Mesendoderm (in vitro differentiated cells): ENCODE results near the gene VSX1.

Experiments
- DNase-seq: peaks from one replicate; pipeline ENCODE4 v3.0.0; 2013
- H2AK5ac ChIP-seq: 2 replicates; pipeline ENCODE4 v1.6.1; 2013; ENCODE audit warnings: low read length, inconsistent platforms
- H2BK120ac ChIP-seq: 2 replicates; pipeline ENCODE4 v1.6.1; 2013; ENCODE audit warnings: low read depth, mild to moderate bottlenecking, low read length, moderate library complexity, mixed read lengths
- H2BK15ac ChIP-seq: replicated peaks from 2 replicates; pipeline ENCODE4 v1.6.1; 2013; ENCODE audit warnings: low read depth, mild to moderate bottlenecking, moderate library complexity
- H2BK5ac ChIP-seq: 2 replicates; pipeline ENCODE4 v1.6.1; 2013; ENCODE audit warnings: low read length, inconsistent platforms
- H3K18ac ChIP-seq: 2 replicates; pipeline ENCODE4 v1.6.1; 2013; ENCODE audit warnings: mild to moderate bottlenecking, low read length, mixed read lengths
- H3K23ac ChIP-seq: one replicate; pipeline ENCODE4 v1.6.1; 2013; ENCODE audit warnings: low read length
- H3K27ac ChIP-seq: 2 replicates; pipeline ENCODE4 v1.5.1; 2013; ENCODE audit warnings: low read depth, mild to moderate bottlenecking, inconsistent platforms, low read length, moderate library complexity
- H3K27me3 ChIP-seq: 2 replicates; pipeline ENCODE4 v1.6.1; 2013; ENCODE audit warnings: low read length, control low read depth, mild to moderate bottlenecking, inconsistent platforms; ENCODE audit not compliant: insufficient read depth, poor library complexity
- H3K36me3 ChIP-seq: 2 replicates; pipeline ENCODE4 v1.6.1; 2013; ENCODE audit warnings: low read length, inconsistent platforms; ENCODE audit not compliant: control insufficient read depth, insufficient read depth
- H3K4ac ChIP-seq: one replicate; pipeline ENCODE4 v1.6.1; 2013; ENCODE audit warnings: low read depth, mild to moderate bottlenecking, low read length, moderate library complexity
- H3K4me1 ChIP-seq: 2 replicates; pipeline ENCODE4 v1.6.1; 2013; ENCODE audit warnings: low read depth, low read length, inconsistent platforms; ENCODE audit not compliant: control insufficient read depth
- H3K4me2 ChIP-seq: 2 replicates; pipeline ENCODE4 v1.6.1; 2013; ENCODE audit warnings: low read length
- H3K4me3 ChIP-seq: 2 replicates; pipeline ENCODE4 v1.5.1; 2013; ENCODE audit warnings: mild to moderate bottlenecking, low read length
- H3K56ac ChIP-seq: one replicate; pipeline ENCODE4 v1.6.1; 2013; ENCODE audit warnings: low read length
- H3K79me1 ChIP-seq: 2 replicates; pipeline ENCODE4 v1.6.1; 2013; ENCODE audit warnings: low read length, inconsistent platforms
- H3K79me2 ChIP-seq: 2 replicates; pipeline ENCODE4 v1.6.1; 2013; ENCODE audit warnings: mild to moderate bottlenecking, low read length; ENCODE audit not compliant: control insufficient read depth, insufficient read depth
- H3K9ac ChIP-seq: 2 replicates; pipeline ENCODE4 v1.6.1; 2013; ENCODE audit warnings: low read length, inconsistent platforms
- H4K5ac ChIP-seq: one replicate; pipeline ENCODE4 v1.6.1; 2013; ENCODE audit warnings: low read length
- H4K8ac ChIP-seq: one replicate; pipeline ENCODE4 v1.6.1; 2013; ENCODE audit warnings: low read depth, mild to moderate bottlenecking, control low read depth, low read length, moderate library complexity
- WGBS: extraction: QIAGEN DNeasy Blood & Tissue Kit; methylation state at CpG from one replicate; pipeline ENCODE4 v1.1.7; 2013; ENCODE audit warnings: low lambda C conversion rate, missing lambda C conversion rate; ENCODE audit not compliant: insufficient coverage; ENCODE audit errors: extremely low coverage; 5-methylcytosine and 5-hydroxymethylcytosine counted together

Gene VSX1

GRCh38 chr20:25044261-25044560 is 37.7 kb downstream of the VSX1 start:
- no peak overlapping the region for H3K4ac ChIP-seq
- no CpG with 5 or more reads among the region's 5 CpGs for WGBS
- H2BK5ac ChIP-seq, result no peak overlapping the region
- no peak overlapping the region for H3K18ac ChIP-seq
- no peaks in the 10 kb centered on the region for H3K79me1 ChIP-seq
- H3K4me1 ChIP-seq, result no peaks in the 10 kb centered on the region
- H3K36me3 ChIP-seq, result no peaks in the 10 kb centered on the region
- no peak overlapping the region for H3K27ac ChIP-seq
- no peak overlapping the region for H2BK120ac ChIP-seq
- no peaks in the 10 kb centered on the region for H3K27me3 ChIP-seq
- no peak overlapping the region for H4K5ac ChIP-seq
- H3K56ac ChIP-seq, result no peak overlapping the region
- no peak overlapping the region for H3K4me3 ChIP-seq
- no peak for DNase-seq
- H3K23ac ChIP-seq, result no peak overlapping the region
- no peak overlapping the region for H2AK5ac ChIP-seq
- H3K4me2 ChIP-seq, result no peak overlapping the region
- no peaks in the 10 kb centered on the region for H3K79me2 ChIP-seq
- no peak overlapping the region for H3K9ac ChIP-seq
- no peak overlapping the region for H4K8ac ChIP-seq
- no peak overlapping the region for H2BK15ac ChIP-seq

GRCh38 chr20:25043499-25044260 is 38.3 kb downstream of the VSX1 start:
- H3K4me1 ChIP-seq, result no peaks in the 10 kb centered on the region
- H3K4ac ChIP-seq, result no peak overlapping the region
- DNase-seq, result no peak
- H3K27ac ChIP-seq, result no peak overlapping the region
- H3K56ac ChIP-seq, result no peak overlapping the region
- no peak overlapping the region for H3K9ac ChIP-seq
- H3K79me1 ChIP-seq, result no peaks in the 10 kb centered on the region
- H3K18ac ChIP-seq, result no peak overlapping the region
- no peak overlapping the region for H2BK120ac ChIP-seq
- H2BK15ac ChIP-seq, result no peak overlapping the region
- H2BK5ac ChIP-seq, result no peak overlapping the region
- H3K79me2 ChIP-seq, result no peaks in the 10 kb centered on the region
- H3K4me3 ChIP-seq, result no peak overlapping the region
- no peaks in the 10 kb centered on the region for H3K36me3 ChIP-seq
- no CpG with 5 or more reads among the region's 9 CpGs for WGBS
- H4K5ac ChIP-seq, result no peak overlapping the region
- no peaks in the 10 kb centered on the region for H3K27me3 ChIP-seq
- no peak overlapping the region for H3K4me2 ChIP-seq
- no peak overlapping the region for H4K8ac ChIP-seq
- no peak overlapping the region for H3K23ac ChIP-seq
- no peak overlapping the region for H2AK5ac ChIP-seq

- no peak overlapping the region for H4K8ac ChIP-seq
- no peak overlapping the region for H3K4me3 ChIP-seq
- no peaks in the 10 kb centered on the region for H3K79me1 ChIP-seq
- no peak overlapping the region for H2BK15ac ChIP-seq
- H3K27ac ChIP-seq, result no peak overlapping the region
- DNase-seq, result no peak
- H2BK5ac ChIP-seq, result no peak overlapping the region
- no peak overlapping the region for H3K23ac ChIP-seq
- no peak overlapping the region for H3K18ac ChIP-seq
- H3K79me2 ChIP-seq, result no peaks in the 10 kb centered on the region
- H3K4ac ChIP-seq, result no peak overlapping the region
- no peak overlapping the region for H4K5ac ChIP-seq
- no peak overlapping the region for H3K56ac ChIP-seq
- no peaks in the 10 kb centered on the region for H3K4me1 ChIP-seq
- no peaks in the 10 kb centered on the region for H3K27me3 ChIP-seq
- H3K4me2 ChIP-seq, result no peak overlapping the region
- H3K9ac ChIP-seq, result no peak overlapping the region
- H2AK5ac ChIP-seq, result no peak overlapping the region
- no peak overlapping the region for H2BK120ac ChIP-seq
- no CpG with 5 or more reads among the region's 14 CpGs for WGBS
- no peaks in the 10 kb centered on the region for H3K36me3 ChIP-seq
Measured at GRCh38 chr20:25042531-25043498, 39.1 kb downstream of the VSX1 start.

- H3K27me3 ChIP-seq, result no peaks in the 10 kb centered on the region
- no peak overlapping the region for H2BK5ac ChIP-seq
- no peak overlapping the region for H3K18ac ChIP-seq
- no peak overlapping the region for H2AK5ac ChIP-seq
- H3K23ac ChIP-seq, result no peak overlapping the region
- no peak overlapping the region for H3K4ac ChIP-seq
- H3K4me2 ChIP-seq, result no peak overlapping the region
- no peak overlapping the region for H4K8ac ChIP-seq
- no peaks in the 10 kb centered on the region for H3K4me1 ChIP-seq
- H3K9ac ChIP-seq, result no peak overlapping the region
- H3K79me1 ChIP-seq, result no peaks in the 10 kb centered on the region
- no peaks in the 10 kb centered on the region for H3K36me3 ChIP-seq
- no peak overlapping the region for H3K56ac ChIP-seq
- no CpG with 5 or more reads among the region's 21 CpGs for WGBS
- no peaks in the 10 kb centered on the region for H3K79me2 ChIP-seq
- no peak overlapping the region for H3K27ac ChIP-seq
- no peak overlapping the region for H3K4me3 ChIP-seq
- no peak overlapping the region for H2BK120ac ChIP-seq
- no peak overlapping the region for H4K5ac ChIP-seq
- no peak for DNase-seq
- H2BK15ac ChIP-seq, result no peak overlapping the region
Measured at GRCh38 chr20:25041813-25042530, 40.0 kb downstream of the VSX1 start.

GRCh38 chr20:25040438-25040831 is 41.5 kb downstream of the VSX1 start:
- Histone ChIP-seq H3K36me3 (no peaks in the 10 kb centered on the region), H3K27me3 (no peaks in the 10 kb centered on the region), H3K4me2 (no peak overlapping the region), H3K9ac (no peak overlapping the region), H4K8ac (no peak overlapping the region), H3K23ac (no peak overlapping the region), H3K56ac (no peak overlapping the region), H3K79me2 (no peaks in the 10 kb centered on the region), H2AK5ac (no peak overlapping the region), H2BK5ac (no peak overlapping the region), H3K79me1 (no peaks in the 10 kb centered on the region), H3K4me1 (no peaks in the 10 kb centered on the region), H2BK120ac (no peak overlapping the region), H2BK15ac (no peak overlapping the region), H3K4ac (no peak overlapping the region), H3K27ac (no peak overlapping the region), H4K5ac (no peak overlapping the region), H3K4me3 (no peak overlapping the region), H3K18ac (no peak overlapping the region)
- no CpG with 5 or more reads among the region's 6 CpGs for WGBS
- no peak for DNase-seq
